Left lung (tissue), 10 donors: ENCODE measurements around the gene ERBIN. TPM values are rescaled to one million over a fixed set of nuclear protein-coding genes. Genes with fewer than 3 reads are reported as not detected.
"Not testable (repeated sequence)": the region's sequence is repeated elsewhere in the genome, so short reads cannot be mapped to it uniquely, and the experiment has no call there.

Experiments used
- ATAC-seq: fragments of 200-7000 bp; cut with Tn5 transposase; one replicate; pipeline ENCODE4 v1.9.1; 2020; ENCODE audit warnings: moderate library complexity
- DNase-seq, 4 donors: peaks; one replicate each; pipeline ENCODE4 v3.0.0-alpha.2; 2013 to 2020
- H3K27ac ChIP-seq, 2 donors: fragments of 200-600 bp; sonication (generic) in 1 of 2; one replicate each; pipeline versions ENCODE4 v1.5.0 to v1.8.0; 2020 to 2021
- H3K27me3 ChIP-seq, 2 donors: fragments of 200-600 bp; sonication (generic) in 1 of 2; one replicate each; pipeline versions ENCODE4 v1.5.0 to v1.8.0; 2020 to 2021
- H3K36me3 ChIP-seq, 2 donors: fragments of 200-600 bp; sonication (generic) in 1 of 2; one replicate each; pipeline versions ENCODE4 v1.5.0 to v1.8.0; 2020 to 2021
- H3K4me1 ChIP-seq, 2 donors: fragments of 200-600 bp; one replicate each; pipeline ENCODE4 v1.8.0; 2021
- H3K4me3 ChIP-seq, 2 donors: fragments of 200-600 bp; sonication (generic) in 1 of 2; one replicate each; pipeline versions ENCODE4 v1.5.0 to v1.8.0; 2020 to 2021; ENCODE audit warnings: mild to moderate bottlenecking in 1 of 2
- H3K9me3 ChIP-seq, 2 donors: fragments of 200-600 bp; sonication (generic) in 1 of 2; one replicate each; pipeline versions ENCODE4 v1.5.0 to v1.8.0; 2020 to 2021
- intact Hi-C, 2 donors: fragments of 100-400 bp; cut with DNase I; formaldehyde crosslinking; loops; one replicate each; pipeline versions ENCODE4 v1.11.2 to v1.14.2; 2022
- polyA plus RNA-seq, 6 donors: library from polyadenylated mRNA; unstranded; fragments of 120-200 nt; gene quantifications; one replicate each; pipeline ENCODE4 v1.2.1, GENCODE V29; 2013; ENCODE audit not compliant: insufficient read length in 6 of 6
- total RNA-seq, 2 donors: library from RNA; stranded (reverse); fragmentation: NEBNext Ultra II Directional; extraction: Animal tissue kit (Norgen Biotek cat#: 25700); gene quantifications; one replicate each; pipeline ENCODE4 v1.2.1, GENCODE V29; 2021
- TF ChIP-seq, protein P1 (sequence below), 2 donors: fragments of 200-600 bp; sonication (generic) in 1 of 2; IDR thresholded peaks; one replicate each; pipeline versions ENCODE4 v1.5.0 to v1.8.0; 2021; ENCODE audit warnings: antibody characterized with exemption in 2 of 2
- donor health status: DM: no; HTN: yes; CAD: no.
- donor health status: DM: no; HTN: no; CAD: no.

ERBIN gene
- total and polyA plus RNA-seq, 8 donors = 72.8 to 87.2 (median 79.3) TPM

DNA sequence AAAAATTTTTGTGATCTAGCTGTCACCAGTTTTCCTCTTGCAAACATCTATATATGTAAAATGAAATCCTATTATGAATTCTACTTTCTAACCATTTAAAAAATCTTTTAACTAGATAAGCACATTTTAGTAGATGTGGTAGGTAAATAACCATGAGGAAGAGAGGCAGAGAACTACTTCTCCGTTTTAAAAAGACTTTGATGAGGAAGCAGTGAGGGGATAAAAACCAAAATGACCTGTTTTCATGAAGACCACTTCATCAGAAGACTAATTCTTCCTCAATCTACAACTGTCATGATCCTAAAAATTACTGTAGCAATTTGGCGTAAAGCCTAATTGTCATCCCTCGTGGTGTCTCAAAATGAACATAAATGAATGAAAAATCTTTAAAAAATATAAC lies 15.7 kb upstream of the ERBIN start:
- Histone ChIP-seq H3K9me3 (no peaks in the 10 kb centered on the region), H3K4me3 (no peak overlapping the region), H3K27ac (no peak overlapping the region), H3K4me1 (no peaks in the 10 kb centered on the region), H3K27me3 (no peaks in the 10 kb centered on the region), H3K36me3 (no peaks in the 10 kb centered on the region)
- DNase-seq = no peak
- TF ChIP-seq, protein P1, sequence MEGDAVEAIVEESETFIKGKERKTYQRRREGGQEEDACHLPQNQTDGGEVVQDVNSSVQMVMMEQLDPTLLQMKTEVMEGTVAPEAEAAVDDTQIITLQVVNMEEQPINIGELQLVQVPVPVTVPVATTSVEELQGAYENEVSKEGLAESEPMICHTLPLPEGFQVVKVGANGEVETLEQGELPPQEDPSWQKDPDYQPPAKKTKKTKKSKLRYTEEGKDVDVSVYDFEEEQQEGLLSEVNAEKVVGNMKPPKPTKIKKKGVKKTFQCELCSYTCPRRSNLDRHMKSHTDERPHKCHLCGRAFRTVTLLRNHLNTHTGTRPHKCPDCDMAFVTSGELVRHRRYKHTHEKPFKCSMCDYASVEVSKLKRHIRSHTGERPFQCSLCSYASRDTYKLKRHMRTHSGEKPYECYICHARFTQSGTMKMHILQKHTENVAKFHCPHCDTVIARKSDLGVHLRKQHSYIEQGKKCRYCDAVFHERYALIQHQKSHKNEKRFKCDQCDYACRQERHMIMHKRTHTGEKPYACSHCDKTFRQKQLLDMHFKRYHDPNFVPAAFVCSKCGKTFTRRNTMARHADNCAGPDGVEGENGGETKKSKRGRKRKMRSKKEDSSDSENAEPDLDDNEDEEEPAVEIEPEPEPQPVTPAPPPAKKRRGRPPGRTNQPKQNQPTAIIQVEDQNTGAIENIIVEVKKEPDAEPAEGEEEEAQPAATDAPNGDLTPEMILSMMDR (IDR thresholded peaks at IDR 0.05) = no peak
- intact Hi-C loops = no loop called here
- ATAC-seq = no peak

DNA sequence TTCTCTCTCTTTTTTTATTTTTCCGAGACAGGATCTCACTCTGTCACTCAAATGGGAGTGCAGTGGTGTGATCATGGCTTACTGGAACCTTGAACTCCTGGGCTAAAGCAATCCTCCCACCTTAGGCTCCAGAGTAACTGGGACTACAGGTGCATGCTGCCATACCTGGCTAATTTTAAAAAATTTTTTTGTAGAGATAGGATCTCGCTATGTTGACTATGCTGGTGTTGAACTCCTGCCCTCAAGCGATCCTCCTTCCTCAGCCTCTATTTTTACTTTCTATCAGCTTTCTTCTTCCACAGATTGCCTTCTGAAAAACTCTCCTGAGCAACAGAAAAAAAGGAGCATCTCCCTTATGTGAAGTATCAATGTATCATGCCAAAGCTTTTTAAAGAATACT lies 14.1 kb upstream of the ERBIN start:
- Histone ChIP-seq H3K36me3 (no peaks in the 10 kb centered on the region), H3K4me1 (no peaks in the 10 kb centered on the region), H3K27ac (no peak overlapping the region), H3K9me3 (no peaks in the 10 kb centered on the region), H3K27me3 (no peaks in the 10 kb centered on the region), H3K4me3 (no peak overlapping the region)
- TF ChIP-seq, protein P1 (IDR thresholded peaks at IDR 0.05) = no peak
- DNase-seq (no peak), ATAC-seq (no peak)
- intact Hi-C loops = no loop called here

DNA sequence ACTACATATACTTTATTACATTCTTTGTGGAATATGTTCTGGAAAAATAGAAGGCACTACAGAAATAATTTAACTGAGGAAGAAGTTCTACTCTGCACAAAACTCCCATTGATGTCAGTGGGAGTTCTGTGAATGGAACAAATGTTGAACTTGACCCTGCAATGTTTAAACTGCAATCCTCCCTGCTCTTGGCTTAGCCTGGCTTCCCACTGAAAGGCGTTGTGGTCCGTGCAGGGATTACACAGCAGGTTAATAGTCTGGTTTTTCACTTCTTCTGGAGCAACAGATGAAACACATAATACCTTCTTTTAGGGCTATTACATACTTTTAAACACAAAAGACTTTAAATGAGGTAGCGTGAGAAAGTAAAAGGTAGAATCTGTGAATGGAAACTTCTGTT lies 12.9 kb upstream of the ERBIN start:
- Histone ChIP-seq H3K27ac (no peak overlapping the region), H3K27me3 (no peaks in the 10 kb centered on the region), H3K9me3 (no peaks in the 10 kb centered on the region), H3K36me3 (no peaks in the 10 kb centered on the region), H3K4me3 (no peak overlapping the region), H3K4me1 (no peaks in the 10 kb centered on the region)
- TF ChIP-seq, protein P1 (IDR thresholded peaks at IDR 0.05) = no peak
- DNase-seq (no peak), ATAC-seq (no peak)
- intact Hi-C loops = no loop called here

DNA sequence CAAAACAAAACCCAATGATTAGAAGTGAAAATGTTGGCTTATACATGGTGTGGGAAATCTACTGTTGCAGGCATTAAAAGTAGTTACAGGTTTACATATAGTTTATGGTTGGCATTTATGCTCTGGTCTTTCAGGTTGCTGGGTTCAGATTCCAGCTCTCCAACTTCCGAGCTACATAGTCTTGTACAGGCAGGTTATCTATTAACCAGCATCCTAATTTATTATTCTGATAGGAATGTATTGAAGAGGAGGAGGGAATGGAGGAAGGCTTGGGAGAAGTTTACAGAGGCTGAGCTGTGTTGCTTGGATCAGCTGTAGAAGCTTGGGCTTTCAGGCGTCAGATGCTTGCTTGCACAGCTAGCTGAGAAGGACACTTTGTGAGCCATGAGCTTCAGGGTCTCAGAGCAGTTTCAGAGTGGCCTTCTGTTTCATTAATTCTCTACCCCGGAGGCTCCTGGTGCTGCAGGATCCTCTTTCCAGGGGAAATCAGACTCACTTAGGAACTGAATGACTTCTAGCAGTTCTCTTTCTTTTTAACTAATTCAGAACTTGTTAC lies 11.7 kb upstream of the ERBIN start:
- ATAC-seq = no peak
- TF ChIP-seq, protein P1 (IDR thresholded peaks at IDR 0.05) = no peak
- Histone ChIP-seq H3K9me3 (no peaks in the 10 kb centered on the region), H3K4me1 (no peaks in the 10 kb centered on the region), H3K27ac (no peak overlapping the region), H3K36me3 (no peaks in the 10 kb centered on the region), H3K4me3 (no peak overlapping the region), H3K27me3 (no peaks in the 10 kb centered on the region)
- no peak for DNase-seq
- intact Hi-C loops = no loop called here

DNA sequence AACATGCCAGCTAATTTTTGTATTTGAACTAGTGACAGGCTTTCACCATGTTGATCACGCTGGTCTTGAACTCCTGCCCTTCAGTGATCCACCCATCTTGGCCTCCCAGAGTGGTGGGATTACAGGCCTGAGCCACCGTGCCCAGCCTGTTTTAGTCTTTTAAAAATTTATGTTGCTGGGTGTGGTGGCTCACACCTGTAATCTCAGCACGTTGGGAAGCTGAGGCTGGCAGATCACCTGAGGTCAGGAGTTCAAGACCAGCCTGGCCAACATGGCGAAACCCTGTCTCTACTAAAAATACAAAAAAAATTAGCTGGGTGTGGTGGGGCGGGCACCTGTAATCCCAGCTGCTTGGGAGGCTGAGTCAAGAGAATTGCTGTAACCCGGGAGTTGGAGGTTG lies 10.7 kb upstream of the ERBIN start:
- H3K4me3 ChIP-seq, DNase-seq, H3K36me3 ChIP-seq, ATAC-seq, H3K9me3 ChIP-seq, intact Hi-C loops, H3K4me1 ChIP-seq, H3K27ac ChIP-seq, H3K27me3 ChIP-seq: not testable (repeated sequence)

DNA sequence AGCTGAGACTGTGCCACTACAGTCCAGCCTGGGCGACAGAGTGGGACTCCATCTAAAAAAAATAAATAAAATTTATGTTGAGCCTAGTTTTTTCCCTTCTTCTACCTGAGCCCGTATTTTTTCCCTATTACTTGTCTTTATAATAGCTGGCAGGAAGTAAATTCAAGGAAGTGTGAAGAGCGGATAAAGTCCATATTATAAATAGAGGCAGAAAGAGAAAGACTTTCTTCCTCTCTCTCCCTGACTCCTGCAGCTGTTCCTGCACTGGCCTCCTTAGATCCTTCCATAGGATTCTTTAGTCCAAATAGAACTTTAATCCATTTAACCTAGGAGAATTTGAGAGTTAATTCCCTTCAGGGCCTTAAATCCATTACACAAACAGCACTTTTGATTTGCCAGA lies 10.3 kb upstream of the ERBIN start:
- DNase-seq (no peak), ATAC-seq (no peak)
- Histone ChIP-seq H3K4me3 (no peak overlapping the region), H3K27ac (no peak overlapping the region), H3K27me3 (no peaks in the 10 kb centered on the region), H3K4me1 (no peaks in the 10 kb centered on the region), H3K36me3 (no peaks in the 10 kb centered on the region), H3K9me3 (no peaks in the 10 kb centered on the region)
- TF ChIP-seq, protein P1 (IDR thresholded peaks at IDR 0.05) = no peak
- intact Hi-C loops = no loop called here
